Peyer's patch (tissue), 4 donors: ENCODE data around the gene C9orf72.

Source experiments
- CTCF ChIP-seq, 6 experiments: fragments of 450-650 bp in 4 of 6; fragments of 200-600 bp in 2 of 6; sonication (generic) in 1 of 6; IDR thresholded peaks; one replicate each; pipeline ENCODE4 v1.5.1; 2017 to 2019; ENCODE audit warnings: antibody characterized with exemption in 6 of 6, mild to moderate bottlenecking in 3 of 6, moderate library complexity in 1 of 6
- POLR2A ChIP-seq, 2 donors: fragments of 450-650 bp; IDR thresholded peaks; one replicate each; pipeline ENCODE4 v1.5.1; 2017; ENCODE audit warnings: antibody characterized with exemption in 2 of 2, mild to moderate bottlenecking in 2 of 2, moderate library complexity in 2 of 2

GRCh38 chr9:27542508-27542907, 30.8 kb downstream of the C9orf72 start:
- no peak for TF ChIP-seq CTCF (IDR thresholded peaks at IDR 0.05)
- no peak for TF ChIP-seq POLR2A (IDR thresholded peaks at IDR 0.05)
